HUES64 (cell line): ENCODE data around the gene COG3.

Experiments
- H3K27ac ChIP-seq: 2 replicates; pipeline ENCODE4 v1.7.0; 2013; ENCODE audit warnings: low read depth, low read length, inconsistent platforms
- H3K27me3 ChIP-seq: 2 replicates; pipeline ENCODE4 v1.6.1; 2013; ENCODE audit warnings: mild to moderate bottlenecking, low read length; ENCODE audit not compliant: insufficient read depth
- H3K36me3 ChIP-seq: 2 replicates; pipeline ENCODE4 v1.6.1; 2013; ENCODE audit warnings: mild to moderate bottlenecking, low read length; ENCODE audit not compliant: insufficient read depth
- H3K4me1 ChIP-seq: 2 replicates; pipeline ENCODE4 v1.6.1; 2013; ENCODE audit warnings: mild to moderate bottlenecking, low read length, moderate library complexity; ENCODE audit not compliant: insufficient read depth
- H3K4me3 ChIP-seq: 2 replicates; pipeline ENCODE4 v1.5.1; 2013; ENCODE audit warnings: mild to moderate bottlenecking, low read length, moderate library complexity
- H3K9ac ChIP-seq: 2 replicates; pipeline ENCODE4 v1.6.1; 2013; ENCODE audit warnings: mild to moderate bottlenecking, low read depth, low read length
- H3K9me3 ChIP-seq: 2 replicates; pipeline ENCODE4 v1.6.1; 2013; ENCODE audit warnings: low read depth, low read length; ENCODE audit not compliant: insufficient read depth
- WGBS: fragments of 150-250, 120-280 bp; methylation state at CpG from one replicate; pipeline ENCODE4 v1.1.7; 2013; ENCODE audit warnings: missing lambda C conversion rate; 5-methylcytosine and 5-hydroxymethylcytosine counted together

The COG3 gene

DNA sequence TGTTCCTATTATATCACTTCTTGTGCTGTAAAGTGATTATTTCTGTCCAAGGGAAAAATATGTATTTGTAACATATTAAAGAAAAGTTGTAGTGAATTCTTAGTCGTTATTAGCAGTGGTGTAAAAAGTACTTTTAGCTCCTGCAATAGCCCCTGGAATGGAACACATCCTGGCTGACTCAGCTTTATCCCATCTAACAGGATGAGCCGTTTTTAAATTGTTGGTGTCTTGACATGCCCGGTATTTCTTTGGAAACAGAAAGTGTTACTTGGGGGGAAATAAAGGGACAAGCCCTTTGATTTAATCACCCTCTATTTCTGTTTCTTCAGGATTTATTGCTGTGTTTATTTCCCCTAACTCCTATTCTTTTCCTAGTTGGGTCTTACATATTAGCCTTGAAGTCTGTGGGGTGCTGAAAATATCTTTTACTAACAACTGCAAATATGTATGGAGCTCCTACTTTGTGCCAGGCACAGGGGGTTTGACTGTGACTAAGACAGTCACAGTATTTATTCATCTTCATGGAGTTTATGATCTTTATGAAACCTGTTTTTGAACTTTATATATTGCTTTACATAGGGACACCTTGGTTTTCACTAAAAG, 17.9 kb downstream of the COG3 start:
- Histone ChIP-seq H3K27ac (no peak overlapping the region), H3K4me1 (no peaks in the 10 kb centered on the region)

DNA sequence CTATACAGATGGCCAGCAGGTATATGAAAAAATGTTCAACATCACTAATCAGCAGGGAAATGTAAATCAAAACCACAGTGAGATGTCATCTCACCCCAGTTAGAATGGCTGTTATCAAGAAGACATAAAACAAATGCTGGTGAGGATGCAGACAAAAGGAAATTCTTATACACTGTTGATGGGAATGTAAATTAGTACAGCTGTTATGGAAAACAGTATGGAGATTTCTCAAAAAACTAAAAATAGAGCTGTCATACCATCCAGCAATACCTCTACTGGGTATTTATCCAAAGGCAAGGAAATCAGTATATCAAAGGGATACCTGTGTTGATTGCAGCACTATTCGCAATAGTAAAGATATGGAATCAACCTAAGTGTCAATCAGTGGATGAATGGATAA, 22.9 kb downstream of the COG3 start:
- WGBS: 85% methylated on average over 1 of the region's 1 CpG
- H3K36me3 ChIP-seq: peaks cover 74% of the 10 kb centered on the region
- H3K9me3 ChIP-seq: peaks cover 13% of the 10 kb centered on the region; the same call in 1 of the 2 replicates
- no peak overlapping the region for H3K4me3 ChIP-seq
- H3K9ac ChIP-seq: no peak overlapping the region
- no peaks in the 10 kb centered on the region for H3K4me1 ChIP-seq
- no peaks in the 10 kb centered on the region for H3K27me3 ChIP-seq
- no peak overlapping the region for H3K27ac ChIP-seq

More for the DNA sequence above, 17.9 kb downstream of the COG3 start:
- no peaks in the 10 kb centered on the region for H3K27me3 ChIP-seq
- H3K9me3 ChIP-seq: peaks cover 13% of the 10 kb centered on the region; the same call in 1 of the 2 replicates
- H3K4me3 ChIP-seq: no peak overlapping the region
- 68% methylated on average over 2 of the region's 3 CpGs for WGBS
- H3K9ac ChIP-seq: no peak overlapping the region
- H3K36me3 ChIP-seq: peaks cover 71% of the 10 kb centered on the region

DNA sequence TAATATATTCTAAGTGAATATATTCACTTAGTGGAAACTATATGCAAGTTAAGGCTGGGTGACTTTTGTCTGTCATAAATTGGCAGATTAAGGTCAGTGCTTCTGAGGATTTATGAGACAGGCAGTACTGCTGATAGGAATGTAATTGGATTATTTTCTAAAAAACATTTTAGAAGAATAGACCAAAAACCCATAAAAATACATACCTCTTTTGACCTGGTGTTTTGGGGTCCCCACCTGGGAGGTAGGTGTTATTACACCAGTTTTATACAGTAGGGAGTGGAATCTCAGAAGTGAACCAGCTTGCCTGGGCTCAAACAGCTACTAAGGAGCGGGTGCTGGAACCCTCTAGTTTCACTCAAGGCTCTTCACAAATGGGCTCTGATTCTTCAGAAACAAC, 25.3 kb downstream of the COG3 start:
- Histone ChIP-seq H3K27ac (no peak overlapping the region), H3K4me3 (no peak overlapping the region), H3K9me3 (no peaks in the 10 kb centered on the region), H3K4me1 (no peaks in the 10 kb centered on the region), H3K27me3 (no peaks in the 10 kb centered on the region), H3K36me3 (peaks cover 76% of the 10 kb centered on the region), H3K9ac (no peak overlapping the region)
- WGBS: 90% methylated on average over 1 of the region's 1 CpG

DNA sequence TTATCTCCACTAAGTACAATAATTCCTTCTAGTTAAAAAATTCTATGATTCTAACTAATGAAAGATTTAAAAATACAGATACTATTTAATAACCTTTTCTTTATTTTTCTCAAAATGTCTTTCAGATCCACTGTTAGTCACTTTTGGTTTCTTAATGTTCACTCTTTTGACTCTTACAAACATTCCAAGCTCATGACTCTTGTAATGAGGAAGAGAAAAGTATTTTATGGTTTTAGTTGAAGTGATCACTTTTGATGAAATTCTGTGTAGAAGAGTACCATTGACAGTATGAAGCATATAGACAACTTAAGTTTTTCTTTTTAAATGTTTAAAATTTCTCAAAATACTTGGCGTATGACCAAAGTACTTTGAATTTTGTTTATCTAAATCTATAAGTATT, 27.8 kb downstream of the COG3 start:
- Histone ChIP-seq H3K4me1 (no peaks in the 10 kb centered on the region), H3K9me3 (no peaks in the 10 kb centered on the region), H3K27ac (no peak overlapping the region), H3K4me3 (no peak overlapping the region), H3K27me3 (no peaks in the 10 kb centered on the region), H3K9ac (no peak overlapping the region), H3K36me3 (peaks cover 85% of the 10 kb centered on the region)
- WGBS: no CpG with 5 or more reads among the region's 1 CpG

DNA sequence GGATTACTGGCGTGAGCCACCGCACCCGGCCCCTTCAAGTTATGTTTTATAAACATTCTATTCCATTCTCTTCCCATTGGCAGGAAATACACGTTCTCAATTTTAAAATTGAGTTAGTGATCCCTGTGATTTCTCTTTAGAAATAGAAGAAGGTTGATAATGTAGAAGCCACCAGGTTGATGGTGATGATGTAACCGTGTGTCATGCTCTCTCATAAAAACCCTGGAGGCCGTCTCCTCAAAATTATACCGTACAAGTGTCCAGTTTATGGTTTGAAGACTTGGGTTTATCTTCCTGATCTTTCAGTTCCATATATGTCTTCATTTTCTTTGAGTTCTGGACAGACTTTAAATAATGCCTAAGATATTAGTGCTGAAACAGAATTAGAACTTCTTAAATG, 32.2 kb downstream of the COG3 start:
- 96% methylated on average over 7 of the region's 7 CpGs for WGBS
- H3K27me3 ChIP-seq: no peaks in the 10 kb centered on the region
- H3K36me3 ChIP-seq: peaks cover 88% of the 10 kb centered on the region
- no peak overlapping the region for H3K9ac ChIP-seq
- H3K9me3 ChIP-seq: peaks cover 3% of the 10 kb centered on the region; the same call in 1 of the 2 replicates
- no peak overlapping the region for H3K4me3 ChIP-seq
- no peaks in the 10 kb centered on the region for H3K4me1 ChIP-seq
- no peak overlapping the region for H3K27ac ChIP-seq

DNA sequence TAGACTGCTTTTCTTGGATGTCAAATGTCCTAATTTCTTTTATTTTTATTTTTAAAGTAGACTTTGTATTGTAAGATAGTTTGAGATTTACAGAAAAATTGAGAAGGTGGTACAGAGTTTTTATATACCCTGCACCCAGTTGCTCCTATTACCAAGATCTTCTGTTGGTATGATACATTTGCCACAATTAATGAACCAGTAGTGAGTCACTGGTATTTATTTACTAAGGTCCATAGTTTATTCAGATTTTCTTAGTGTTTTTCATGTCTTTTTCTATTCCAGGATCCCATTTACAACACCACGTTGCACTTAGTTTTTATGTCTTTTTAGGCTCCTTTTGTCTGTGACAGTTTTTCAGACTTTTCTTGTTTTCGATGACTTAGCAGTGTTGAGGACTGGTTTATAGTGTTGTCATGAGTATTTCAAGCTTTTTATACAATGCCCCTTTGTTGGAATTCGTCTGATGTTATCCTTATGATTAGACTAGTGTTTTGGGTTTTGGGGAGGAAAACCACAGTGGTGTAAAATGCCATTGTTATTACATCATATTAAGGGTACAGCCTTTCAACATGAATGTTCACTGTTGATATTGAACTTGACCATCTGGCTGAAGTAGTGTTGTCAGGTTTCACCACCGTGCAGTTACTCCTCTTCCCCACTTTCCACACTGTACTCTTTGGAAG, 35.9 kb downstream of the COG3 start:
- Histone ChIP-seq H3K27ac (no peak overlapping the region), H3K9me3 (peaks cover 3% of the 10 kb centered on the region; the same call in 1 of the 2 replicates), H3K9ac (no peak overlapping the region), H3K4me1 (no peaks in the 10 kb centered on the region), H3K36me3 (peaks cover 85% of the 10 kb centered on the region), H3K27me3 (no peaks in the 10 kb centered on the region), H3K4me3 (no peak overlapping the region)
- WGBS: 97% methylated on average over 4 of the region's 4 CpGs

DNA sequence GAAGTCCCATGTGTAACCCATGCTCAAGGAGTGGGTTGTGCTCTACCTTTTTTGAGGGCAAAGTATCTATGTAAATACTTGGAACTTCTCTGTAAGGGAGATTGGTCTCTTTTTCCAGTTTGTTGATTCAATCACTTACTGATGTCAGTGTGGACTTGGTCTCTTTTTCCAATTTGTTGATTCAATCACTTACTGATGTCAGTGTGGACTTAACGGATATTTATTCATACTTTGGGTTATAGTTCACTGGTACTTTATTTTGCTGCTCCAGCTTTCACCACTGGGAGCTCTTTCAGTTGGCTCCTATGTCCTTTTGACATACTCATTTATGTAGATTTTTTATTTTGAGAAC, 36.4 kb downstream of the COG3 start:
- Histone ChIP-seq H3K27ac (no peak overlapping the region), H3K4me1 (no peaks in the 10 kb centered on the region), H3K4me3 (no peak overlapping the region), H3K9ac (no peak overlapping the region), H3K9me3 (peaks cover 3% of the 10 kb centered on the region; the same call in 1 of the 2 replicates), H3K27me3 (no peaks in the 10 kb centered on the region), H3K36me3 (peaks cover 84% of the 10 kb centered on the region)
- 63% methylated on average over 1 of the region's 1 CpG for WGBS

DNA sequence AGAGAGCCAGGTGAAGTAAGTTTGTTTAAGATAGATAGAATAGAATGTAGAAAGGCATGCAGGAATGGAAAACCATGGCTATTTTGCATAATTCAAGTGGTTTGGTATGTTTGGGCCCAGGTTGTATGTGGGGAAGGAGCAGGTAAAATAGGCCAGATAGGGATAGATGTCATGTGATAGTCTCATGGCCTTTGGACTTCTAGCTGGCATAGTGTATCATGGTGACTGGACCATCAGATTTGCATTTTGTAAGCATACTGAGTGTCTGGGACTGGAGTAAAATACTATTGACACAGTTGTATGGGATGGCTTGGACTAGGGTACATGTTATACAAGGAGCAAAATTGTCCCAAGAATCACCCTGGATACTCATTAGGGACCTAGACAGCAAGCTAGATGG, 38.9 kb downstream of the COG3 start:
- H3K9ac ChIP-seq: no peak overlapping the region
- peaks cover 2% of the 10 kb centered on the region; the same call in 1 of the 2 replicates for H3K9me3 ChIP-seq
- no peak overlapping the region for H3K4me3 ChIP-seq
- no peak overlapping the region for H3K27ac ChIP-seq
- H3K36me3 ChIP-seq: peaks cover 81% of the 10 kb centered on the region
- no peaks in the 10 kb centered on the region for H3K4me1 ChIP-seq
- no peaks in the 10 kb centered on the region for H3K27me3 ChIP-seq

DNA sequence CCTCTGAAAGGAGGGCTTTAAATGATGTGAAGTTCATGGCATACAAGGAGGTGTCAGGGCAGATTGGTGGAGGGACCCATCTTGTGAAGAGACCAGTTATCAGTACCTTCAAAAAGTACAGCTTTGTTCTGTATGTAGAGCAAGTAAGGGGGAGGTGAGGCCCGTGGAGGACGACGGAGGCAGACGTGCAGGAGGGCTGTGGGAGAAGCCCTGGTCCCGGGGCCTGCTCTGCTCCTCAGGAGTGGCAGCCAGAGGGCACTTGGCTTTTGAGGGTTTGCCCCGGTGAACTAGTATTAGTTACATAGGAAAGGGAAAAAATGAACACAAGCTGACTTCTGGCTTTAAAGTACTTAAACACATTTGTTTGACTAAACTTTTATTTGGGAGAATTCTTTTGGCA, 42.1 kb downstream of the COG3 start:
- no peak overlapping the region for H3K9ac ChIP-seq
- H3K9me3 ChIP-seq: no peaks in the 10 kb centered on the region
- H3K36me3 ChIP-seq: peaks cover 81% of the 10 kb centered on the region
- no peaks in the 10 kb centered on the region for H3K4me1 ChIP-seq
- H3K4me3 ChIP-seq: no peak overlapping the region
- no peak overlapping the region for H3K27ac ChIP-seq
- H3K27me3 ChIP-seq: no peaks in the 10 kb centered on the region
- 91% methylated on average over 6 of the region's 6 CpGs for WGBS

DNA sequence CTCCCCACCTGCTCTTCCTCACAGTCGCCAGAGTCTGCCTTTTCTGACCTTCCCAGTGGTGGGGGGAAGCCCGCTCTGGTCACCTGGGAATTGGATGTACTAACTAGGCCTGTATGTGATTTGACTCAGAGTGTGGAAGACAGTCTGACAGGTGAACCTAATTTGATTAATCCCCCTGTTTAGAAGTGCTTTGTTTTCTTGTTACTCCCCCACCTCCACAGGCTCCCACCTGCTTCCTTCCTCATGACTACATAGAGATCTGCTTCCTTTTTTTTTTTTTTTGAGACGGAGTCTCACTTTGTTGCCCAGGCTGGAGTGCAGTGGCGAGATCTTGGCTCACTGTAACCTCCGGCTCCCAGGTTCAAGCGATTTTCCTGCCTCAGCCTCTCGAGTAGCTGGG, 44.0 kb downstream of the COG3 start:
- Histone ChIP-seq H3K27me3 (no peaks in the 10 kb centered on the region), H3K9ac (no peak overlapping the region), H3K4me1 (no peaks in the 10 kb centered on the region), H3K36me3 (peaks cover 78% of the 10 kb centered on the region), H3K9me3 (no peaks in the 10 kb centered on the region), H3K27ac (no peak overlapping the region), H3K4me3 (no peak overlapping the region)
- WGBS: 94% methylated on average over 7 of the region's 7 CpGs

DNA sequence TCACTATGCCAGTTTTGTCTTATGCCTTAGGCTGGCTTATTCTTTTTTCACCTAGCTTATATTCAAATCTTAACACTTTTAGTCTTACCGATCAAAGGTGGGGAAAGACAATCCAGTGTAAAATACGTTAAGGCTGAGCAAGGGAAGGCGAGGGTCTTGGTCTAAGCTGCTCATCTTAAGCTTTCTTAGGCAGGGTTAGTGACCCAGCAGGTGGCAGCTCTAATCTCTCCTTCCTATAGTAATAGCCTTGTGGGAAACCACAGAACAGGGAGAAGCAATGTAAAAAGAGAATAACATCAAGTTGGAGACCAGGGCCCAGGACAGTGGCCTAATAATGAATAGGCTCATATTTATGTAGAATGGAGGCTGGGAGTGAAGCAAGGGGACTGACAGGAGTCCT, 45.9 kb downstream of the COG3 start:
- Histone ChIP-seq H3K9me3 (no peaks in the 10 kb centered on the region), H3K4me1 (no peaks in the 10 kb centered on the region), H3K27ac (no peak overlapping the region), H3K4me3 (no peak overlapping the region), H3K9ac (no peak overlapping the region), H3K36me3 (peaks cover 80% of the 10 kb centered on the region), H3K27me3 (no peaks in the 10 kb centered on the region)
- 94% methylated on average over 3 of the region's 3 CpGs for WGBS
